Effector memory CD4-positive, alpha-beta T cell (primary cell): ENCODE results near the gene SCEL.

Source experiments
- DNase-seq, 3 donors: peaks; one replicate each; pipeline ENCODE4 v3.0.0-alpha.2; 2020
- H3K27ac ChIP-seq: 2 replicates; pipeline ENCODE4 v1.7.0; 2013; ENCODE audit warnings: mild to moderate bottlenecking, low read length, moderate library complexity; ENCODE audit not compliant: insufficient read depth, poor library complexity, severe bottlenecking
- H3K27me3 ChIP-seq: replicated peaks from 2 replicates; pipeline ENCODE4 v1.7.0; 2013; ENCODE audit warnings: mild to moderate bottlenecking, low read length; ENCODE audit not compliant: insufficient read depth, control insufficient read depth, poor library complexity, severe bottlenecking
- H3K36me3 ChIP-seq: 2 replicates; pipeline ENCODE4 v1.7.0; 2013; ENCODE audit warnings: mild to moderate bottlenecking, low read length, moderate library complexity; ENCODE audit not compliant: control insufficient read depth, insufficient read depth
- H3K4me1 ChIP-seq: 2 replicates; pipeline ENCODE4 v1.7.0; 2013; ENCODE audit warnings: low read length, mild to moderate bottlenecking; ENCODE audit not compliant: control insufficient read depth, insufficient read depth, poor library complexity, severe bottlenecking
- H3K4me3 ChIP-seq: 2 replicates; pipeline ENCODE4 v1.7.0; 2013; ENCODE audit warnings: low read length, low read depth, mild to moderate bottlenecking; ENCODE audit not compliant: insufficient read depth, poor library complexity, severe bottlenecking
- H3K9me3 ChIP-seq: 2 replicates; pipeline ENCODE4 v1.7.0; 2013; ENCODE audit warnings: mild to moderate bottlenecking, low read length, moderate library complexity; ENCODE audit not compliant: control insufficient read depth

SCEL gene

GRCh38 chr13:77595166-77595810 is 59.8 kb downstream of the SCEL start:
- H3K36me3 ChIP-seq, result no peaks in the 10 kb centered on the region
- H3K9me3 ChIP-seq, result no peaks in the 10 kb centered on the region
- H3K4me3 ChIP-seq, result no peak overlapping the region
- peaks cover 3% of the 10 kb centered on the region for H3K27me3 ChIP-seq
- no peak overlapping the region for H3K27ac ChIP-seq
- no peaks in the 10 kb centered on the region for H3K4me1 ChIP-seq
- DNase-seq, result no peak

- DNase-seq, result no peak
- Histone ChIP-seq H3K4me3 (no peak overlapping the region), H3K4me1 (no peaks in the 10 kb centered on the region), H3K27ac (no peak overlapping the region), H3K27me3 (peaks cover 3% of the 10 kb centered on the region), H3K9me3 (no peaks in the 10 kb centered on the region), H3K36me3 (no peaks in the 10 kb centered on the region)
Observed at GRCh38 chr13:77596777-77597176, 61.3 kb downstream of the SCEL start.

GRCh38 chr13:77599351-77599750 is 63.8 kb downstream of the SCEL start:
- DNase-seq, result no peak
- Histone ChIP-seq H3K4me3 (no peak overlapping the region), H3K4me1 (no peaks in the 10 kb centered on the region), H3K27me3 (peaks cover 3% of the 10 kb centered on the region), H3K9me3 (no peaks in the 10 kb centered on the region), H3K36me3 (no peaks in the 10 kb centered on the region), H3K27ac (no peak overlapping the region)

- Histone ChIP-seq H3K27ac (no peak overlapping the region), H3K4me1 (no peaks in the 10 kb centered on the region), H3K36me3 (no peaks in the 10 kb centered on the region), H3K9me3 (no peaks in the 10 kb centered on the region), H3K4me3 (no peak overlapping the region), H3K27me3 (peaks cover under 1% of the 10 kb centered on the region)
- DNase-seq, result no peak
Observed at GRCh38 chr13:77600701-77601100, 65.2 kb downstream of the SCEL start.

GRCh38 chr13:77611068-77611467 is 75.6 kb downstream of the SCEL start:
- H3K36me3 ChIP-seq, result no peaks in the 10 kb centered on the region
- no peaks in the 10 kb centered on the region for H3K9me3 ChIP-seq
- no peak overlapping the region for H3K4me3 ChIP-seq
- DNase-seq, result no peak
- H3K4me1 ChIP-seq, result no peaks in the 10 kb centered on the region
- no peaks in the 10 kb centered on the region for H3K27me3 ChIP-seq
- H3K27ac ChIP-seq, result no peak overlapping the region

GRCh38 chr13:77616027-77616426 is 80.5 kb downstream of the SCEL start:
- Histone ChIP-seq H3K36me3 (no peaks in the 10 kb centered on the region), H3K27ac (no peak overlapping the region), H3K4me1 (no peaks in the 10 kb centered on the region), H3K27me3 (no peaks in the 10 kb centered on the region), H3K9me3 (no peaks in the 10 kb centered on the region), H3K4me3 (no peak overlapping the region)
- DNase-seq, result no peak

- Histone ChIP-seq H3K36me3 (no peaks in the 10 kb centered on the region), H3K27me3 (no peaks in the 10 kb centered on the region), H3K27ac (no peak overlapping the region), H3K4me3 (no peak overlapping the region), H3K9me3 (no peaks in the 10 kb centered on the region), H3K4me1 (no peaks in the 10 kb centered on the region)
- DNase-seq, result no peak
Observed at GRCh38 chr13:77619655-77620054, 84.1 kb downstream of the SCEL start.

GRCh38 chr13:77620138-77620537 is 84.6 kb downstream of the SCEL start:
- Histone ChIP-seq H3K4me3 (no peak overlapping the region), H3K9me3 (no peaks in the 10 kb centered on the region), H3K27me3 (no peaks in the 10 kb centered on the region), H3K36me3 (no peaks in the 10 kb centered on the region), H3K4me1 (no peaks in the 10 kb centered on the region), H3K27ac (no peak overlapping the region)
- DNase-seq, result no peak

GRCh38 chr13:77623806-77624205 is 88.3 kb downstream of the SCEL start:
- no peaks in the 10 kb centered on the region for H3K27me3 ChIP-seq
- no peaks in the 10 kb centered on the region for H3K36me3 ChIP-seq
- DNase-seq, result no peak
- H3K4me1 ChIP-seq, result no peaks in the 10 kb centered on the region
- H3K27ac ChIP-seq, result no peak overlapping the region
- H3K9me3 ChIP-seq, result no peaks in the 10 kb centered on the region
- H3K4me3 ChIP-seq, result no peak overlapping the region

GRCh38 chr13:77628170-77628569 is 92.7 kb downstream of the SCEL start:
- no peak overlapping the region for H3K4me3 ChIP-seq
- H3K9me3 ChIP-seq, result no peaks in the 10 kb centered on the region
- DNase-seq, result no peak
- H3K36me3 ChIP-seq, result no peaks in the 10 kb centered on the region
- no peak overlapping the region for H3K27ac ChIP-seq
- no peaks in the 10 kb centered on the region for H3K4me1 ChIP-seq
- no peaks in the 10 kb centered on the region for H3K27me3 ChIP-seq
